SK-N-SH treated with all-trans-retinoic acid at 6 μM for 48 hours (cell line): ENCODE measurements around the gene CYTL1.

Experiments
- ATAC-seq: fragments of 200-7000 bp; cut with Tn5 transposase; 3 replicates; pipeline ENCODE4 v1.9.1; 2020; ENCODE audit warnings: mild to moderate bottlenecking, moderate library complexity
- ARNTL ChIP-seq: fragments of 450-650 bp; formaldehyde crosslinking; IDR thresholded peaks from 2 replicates; pipeline ENCODE4 v1.5.0; 2020; ENCODE audit warnings: low read depth, mild to moderate bottlenecking, moderate library complexity, borderline replicate concordance
- BACH2 ChIP-seq: fragments of 250-450 bp; sonication (Bioruptor Pico); IDR thresholded peaks from 2 replicates; pipeline ENCODE4 v1.9.0; 2021; ENCODE audit warnings: mild to moderate bottlenecking, borderline replicate concordance
- CSDC2 ChIP-seq: fragments of 250-450 bp; sonication (Bioruptor Pico); IDR thresholded peaks from 2 replicates; pipeline ENCODE4 v1.5.0; 2020; ENCODE audit warnings: mild to moderate bottlenecking, moderate library complexity
- ESRRG ChIP-seq: fragments of 250-450 bp; sonication (Bioruptor Pico); IDR thresholded peaks from 2 replicates; pipeline ENCODE4 v1.6.1; 2021; ENCODE audit warnings: mild to moderate bottlenecking
- GLIS3 ChIP-seq: fragments of 250-450 bp; sonication (Bioruptor Pico); IDR thresholded peaks from 2 replicates; pipeline ENCODE4 v1.5.0; 2020; ENCODE audit warnings: mild to moderate bottlenecking, moderate library complexity
- ISL1 ChIP-seq: fragments of 250-450 bp; sonication (Bioruptor Pico); IDR thresholded peaks from 2 replicates; pipeline ENCODE4 v2.1.2; 2022; ENCODE audit warnings: mild to moderate bottlenecking, moderate library complexity
- PPARA ChIP-seq: fragments of 250-450 bp; sonication (Bioruptor Pico); IDR thresholded peaks from 2 replicates; pipeline ENCODE4 v1.5.0; 2020; ENCODE audit warnings: mild to moderate bottlenecking, borderline replicate concordance
- RARB ChIP-seq: fragments of 250-450 bp; sonication (Bioruptor Pico); IDR thresholded peaks from 2 replicates; pipeline ENCODE4 v1.8.0; 2021; ENCODE audit warnings: mild to moderate bottlenecking, moderate library complexity
- SNAI2 ChIP-seq: fragments of 250-450 bp; sonication (Bioruptor Pico); IDR thresholded peaks from 2 replicates; pipeline ENCODE4 v1.5.0; 2020; ENCODE audit warnings: mild to moderate bottlenecking, moderate library complexity
- TCF4 ChIP-seq: fragments of 250-450 bp; sonication (Bioruptor Pico); IDR thresholded peaks from 2 replicates; pipeline ENCODE4 v1.8.0; 2021; ENCODE audit warnings: mild to moderate bottlenecking, moderate library complexity, borderline replicate concordance
- TOX ChIP-seq: fragments of 250-450 bp; sonication (Bioruptor Pico); IDR thresholded peaks from 2 replicates; pipeline ENCODE4 v1.8.0; 2021; ENCODE audit warnings: mild to moderate bottlenecking, moderate library complexity, borderline replicate concordance
- ZC3H10 ChIP-seq: fragments of 250-450 bp; sonication (Bioruptor Pico); IDR thresholded peaks from 2 replicates; pipeline ENCODE4 v1.5.1; 2021; ENCODE audit warnings: mild to moderate bottlenecking, moderate library complexity
- ZFP3 ChIP-seq: fragments of 250-450 bp; sonication (Bioruptor Pico); IDR thresholded peaks from 2 replicates; pipeline ENCODE4 v1.5.0; 2020; ENCODE audit warnings: mild to moderate bottlenecking, moderate library complexity
- ZFP30 ChIP-seq: fragments of 450-650 bp; formaldehyde crosslinking; IDR thresholded peaks from 2 replicates; pipeline ENCODE4 v1.5.0; 2022; ENCODE audit warnings: mild to moderate bottlenecking, moderate library complexity
- ZNF565 ChIP-seq: fragments of 450-650 bp; formaldehyde crosslinking; conservative IDR thresholded peaks from 2 replicates; pipeline ENCODE4 v1.5.0; 2020; ENCODE audit warnings: low read depth, mild to moderate bottlenecking, moderate library complexity
- ZNF70 ChIP-seq: fragments of 450-650 bp; formaldehyde crosslinking; IDR thresholded peaks from 2 replicates; pipeline ENCODE4 v1.5.0; 2020; ENCODE audit warnings: mild to moderate bottlenecking, moderate library complexity
- ZNF8 ChIP-seq: fragments of 450-650 bp; formaldehyde crosslinking; IDR thresholded peaks from 2 replicates; pipeline ENCODE4 v1.5.0; 2020; ENCODE audit warnings: mild to moderate bottlenecking, moderate library complexity
- TF ChIP-seq, protein P1 (sequence below): fragments of 250-450 bp; sonication (Bioruptor Pico); IDR thresholded peaks from 2 replicates; pipeline ENCODE4 v1.8.0; 2020; ENCODE audit warnings: mild to moderate bottlenecking, moderate library complexity, borderline replicate concordance
- TF ChIP-seq, protein P2 (sequence below): fragments of 250-450 bp; sonication (Bioruptor Pico); IDR thresholded peaks from 2 replicates; pipeline ENCODE4 v1.8.0; 2021; ENCODE audit warnings: low read depth, mild to moderate bottlenecking, moderate library complexity, borderline replicate concordance
- TF ChIP-seq, protein P3 (sequence below): fragments of 250-450 bp; sonication (Bioruptor Pico); IDR thresholded peaks from 2 replicates; pipeline ENCODE4 v1.5.1; 2021; ENCODE audit warnings: mild to moderate bottlenecking, moderate library complexity
- TF ChIP-seq, protein P4 (sequence below): fragments of 250-450 bp; sonication (Bioruptor Pico); IDR thresholded peaks from 2 replicates; pipeline ENCODE4 v1.5.1; 2020; ENCODE audit warnings: low read depth, mild to moderate bottlenecking, moderate library complexity

The CYTL1 gene

DNA sequence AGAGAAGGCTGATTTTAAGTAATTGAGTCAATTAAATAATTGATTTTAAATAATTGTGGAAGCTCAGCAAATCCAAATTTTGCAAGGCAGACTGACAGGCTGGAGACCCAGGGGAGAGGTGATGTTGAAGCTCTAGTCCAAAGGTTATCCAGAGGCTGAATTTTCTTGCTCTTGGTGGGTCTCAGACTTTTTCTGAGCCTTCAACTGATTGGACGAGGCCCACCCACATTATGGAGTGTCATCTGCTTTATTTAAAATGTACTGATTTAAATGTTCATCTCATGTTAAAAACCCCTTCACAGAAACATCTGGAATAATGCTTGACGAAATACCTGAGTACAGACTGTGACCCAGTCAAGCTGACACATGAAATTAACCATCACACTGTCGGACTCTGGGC lies 11.7 kb upstream of the CYTL1 start:
- TF ChIP-seq, protein P1, sequence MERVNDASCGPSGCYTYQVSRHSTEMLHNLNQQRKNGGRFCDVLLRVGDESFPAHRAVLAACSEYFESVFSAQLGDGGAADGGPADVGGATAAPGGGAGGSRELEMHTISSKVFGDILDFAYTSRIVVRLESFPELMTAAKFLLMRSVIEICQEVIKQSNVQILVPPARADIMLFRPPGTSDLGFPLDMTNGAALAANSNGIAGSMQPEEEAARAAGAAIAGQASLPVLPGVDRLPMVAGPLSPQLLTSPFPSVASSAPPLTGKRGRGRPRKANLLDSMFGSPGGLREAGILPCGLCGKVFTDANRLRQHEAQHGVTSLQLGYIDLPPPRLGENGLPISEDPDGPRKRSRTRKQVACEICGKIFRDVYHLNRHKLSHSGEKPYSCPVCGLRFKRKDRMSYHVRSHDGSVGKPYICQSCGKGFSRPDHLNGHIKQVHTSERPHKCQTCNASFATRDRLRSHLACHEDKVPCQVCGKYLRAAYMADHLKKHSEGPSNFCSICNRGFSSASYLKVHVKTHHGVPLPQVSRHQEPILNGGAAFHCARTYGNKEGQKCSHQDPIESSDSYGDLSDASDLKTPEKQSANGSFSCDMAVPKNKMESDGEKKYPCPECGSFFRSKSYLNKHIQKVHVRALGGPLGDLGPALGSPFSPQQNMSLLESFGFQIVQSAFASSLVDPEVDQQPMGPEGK (CRISPR knock-in tag), result no peak
- TF ChIP-seq SNAI2 (CRISPR knock-in tag), result no peak
- TF ChIP-seq, protein P2, sequence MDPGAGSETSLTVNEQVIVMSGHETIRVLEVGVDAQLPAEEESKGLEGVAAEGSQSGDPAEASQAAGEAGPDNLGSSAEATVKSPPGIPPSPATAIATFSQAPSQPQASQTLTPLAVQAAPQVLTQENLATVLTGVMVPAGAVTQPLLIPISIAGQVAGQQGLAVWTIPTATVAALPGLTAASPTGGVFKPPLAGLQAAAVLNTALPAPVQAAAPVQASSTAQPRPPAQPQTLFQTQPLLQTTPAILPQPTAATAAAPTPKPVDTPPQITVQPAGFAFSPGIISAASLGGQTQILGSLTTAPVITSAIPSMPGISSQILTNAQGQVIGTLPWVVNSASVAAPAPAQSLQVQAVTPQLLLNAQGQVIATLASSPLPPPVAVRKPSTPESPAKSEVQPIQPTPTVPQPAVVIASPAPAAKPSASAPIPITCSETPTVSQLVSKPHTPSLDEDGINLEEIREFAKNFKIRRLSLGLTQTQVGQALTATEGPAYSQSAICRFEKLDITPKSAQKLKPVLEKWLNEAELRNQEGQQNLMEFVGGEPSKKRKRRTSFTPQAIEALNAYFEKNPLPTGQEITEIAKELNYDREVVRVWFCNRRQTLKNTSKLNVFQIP, result no peak
- no peak for TF ChIP-seq ZNF8
- TF ChIP-seq PPARA, result no peak
- no peak for TF ChIP-seq GLIS3 (CRISPR knock-in tag)
- TF ChIP-seq, protein P3, sequence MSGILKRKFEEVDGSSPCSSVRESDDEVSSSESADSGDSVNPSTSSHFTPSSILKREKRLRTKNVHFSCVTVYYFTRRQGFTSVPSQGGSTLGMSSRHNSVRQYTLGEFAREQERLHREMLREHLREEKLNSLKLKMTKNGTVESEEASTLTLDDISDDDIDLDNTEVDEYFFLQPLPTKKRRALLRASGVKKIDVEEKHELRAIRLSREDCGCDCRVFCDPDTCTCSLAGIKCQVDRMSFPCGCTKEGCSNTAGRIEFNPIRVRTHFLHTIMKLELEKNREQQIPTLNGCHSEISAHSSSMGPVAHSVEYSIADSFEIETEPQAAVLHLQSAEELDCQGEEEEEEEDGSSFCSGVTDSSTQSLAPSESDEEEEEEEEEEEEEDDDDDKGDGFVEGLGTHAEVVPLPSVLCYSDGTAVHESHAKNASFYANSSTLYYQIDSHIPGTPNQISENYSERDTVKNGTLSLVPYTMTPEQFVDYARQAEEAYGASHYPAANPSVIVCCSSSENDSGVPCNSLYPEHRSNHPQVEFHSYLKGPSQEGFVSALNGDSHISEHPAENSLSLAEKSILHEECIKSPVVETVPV (CRISPR knock-in tag), result no peak
- TF ChIP-seq ARNTL (CRISPR knock-in tag), result no peak
- TF ChIP-seq TOX, result no peak
- no peak for TF ChIP-seq ISL1 (CRISPR knock-in tag)
- no peak for TF ChIP-seq ZFP3 (CRISPR knock-in tag)
- TF ChIP-seq ZFP30 (CRISPR knock-in tag), result no peak
- no peak for TF ChIP-seq ZC3H10 (CRISPR knock-in tag)
- no peak for TF ChIP-seq RARB
- no peak for ATAC-seq

DNA sequence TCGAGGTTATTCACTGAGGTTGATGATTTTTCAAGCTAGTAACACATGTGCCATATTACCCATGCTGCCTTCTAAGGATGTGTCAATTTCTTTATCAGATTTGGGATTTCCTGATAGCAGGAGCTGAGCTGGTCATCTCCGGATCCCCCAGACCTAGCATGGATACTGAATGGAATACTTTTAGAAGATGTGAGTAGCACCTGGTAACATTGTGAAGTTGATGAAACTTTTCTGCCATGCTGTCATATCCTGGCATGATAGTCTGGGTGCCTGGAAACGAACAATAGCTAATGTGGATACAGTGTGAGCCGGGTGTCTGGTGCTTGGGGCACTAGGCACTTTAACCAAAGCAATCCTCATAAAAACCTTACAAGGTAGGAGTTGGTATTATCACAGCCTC lies 11.0 kb upstream of the CYTL1 start:
- TF ChIP-seq, protein P4, sequence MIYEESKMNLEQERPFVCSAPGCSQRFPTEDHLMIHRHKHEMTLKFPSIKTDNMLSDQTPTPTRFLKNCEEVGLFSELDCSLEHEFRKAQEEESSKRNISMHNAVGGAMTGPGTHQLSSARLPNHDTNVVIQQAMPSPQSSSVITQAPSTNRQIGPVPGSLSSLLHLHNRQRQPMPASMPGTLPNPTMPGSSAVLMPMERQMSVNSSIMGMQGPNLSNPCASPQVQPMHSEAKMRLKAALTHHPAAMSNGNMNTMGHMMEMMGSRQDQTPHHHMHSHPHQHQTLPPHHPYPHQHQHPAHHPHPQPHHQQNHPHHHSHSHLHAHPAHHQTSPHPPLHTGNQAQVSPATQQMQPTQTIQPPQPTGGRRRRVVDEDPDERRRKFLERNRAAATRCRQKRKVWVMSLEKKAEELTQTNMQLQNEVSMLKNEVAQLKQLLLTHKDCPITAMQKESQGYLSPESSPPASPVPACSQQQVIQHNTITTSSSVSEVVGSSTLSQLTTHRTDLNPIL (CRISPR knock-in tag), result no peak
- TF ChIP-seq, protein P3 (CRISPR knock-in tag), result no peak
- TF ChIP-seq, protein P2, result no peak
- TF ChIP-seq ZFP3 (CRISPR knock-in tag) (no peak), RARB (no peak), ZNF8 (no peak), ESRRG (CRISPR knock-in tag) (no peak), BACH2 (CRISPR knock-in tag) (no peak), ARNTL (CRISPR knock-in tag) (no peak), TCF4 (CRISPR knock-in tag) (no peak), SNAI2 (CRISPR knock-in tag) (no peak), ZFP30 (CRISPR knock-in tag) (no peak), GLIS3 (CRISPR knock-in tag) (no peak), ZNF565 (CRISPR knock-in tag) (no peak), ISL1 (CRISPR knock-in tag) (no peak), PPARA (no peak), CSDC2 (no peak), ZNF70 (no peak)
- TF ChIP-seq, protein P1 (CRISPR knock-in tag), result no peak
- ATAC-seq, result no peak
